ENCODE measurements around the gene ESPN.

DNA sequence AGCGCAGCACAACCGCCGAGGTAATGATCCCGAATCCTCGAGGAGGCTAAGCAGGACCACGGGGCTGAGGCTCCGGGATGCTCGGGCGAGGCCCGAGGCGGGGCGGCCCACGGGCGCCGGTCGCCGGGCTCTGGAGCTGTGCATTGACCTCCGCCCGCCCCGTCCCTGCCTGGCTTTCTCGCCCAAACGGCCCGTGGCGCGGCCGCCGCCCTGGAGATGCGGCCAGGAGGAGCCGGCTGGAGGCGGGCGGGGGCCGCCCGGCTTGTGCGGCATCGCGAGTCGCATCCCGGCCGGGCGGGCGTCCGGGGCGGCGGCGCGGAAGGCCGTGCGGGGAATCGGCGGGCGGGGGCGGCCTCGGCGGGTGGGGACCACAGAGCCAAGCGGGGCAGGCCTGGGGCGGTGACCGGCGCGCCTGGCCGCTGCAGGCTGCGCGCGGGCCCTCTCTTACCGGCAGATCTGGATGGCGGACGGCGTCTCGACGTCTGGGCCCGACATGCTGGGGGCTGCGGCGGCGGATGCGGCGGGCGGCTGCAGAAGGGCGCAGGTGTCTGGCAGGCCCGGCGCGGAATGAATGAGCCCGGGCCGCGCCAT, 31.7 kb upstream of the ESPN start:
- TF ChIP-seq, protein P1, sequence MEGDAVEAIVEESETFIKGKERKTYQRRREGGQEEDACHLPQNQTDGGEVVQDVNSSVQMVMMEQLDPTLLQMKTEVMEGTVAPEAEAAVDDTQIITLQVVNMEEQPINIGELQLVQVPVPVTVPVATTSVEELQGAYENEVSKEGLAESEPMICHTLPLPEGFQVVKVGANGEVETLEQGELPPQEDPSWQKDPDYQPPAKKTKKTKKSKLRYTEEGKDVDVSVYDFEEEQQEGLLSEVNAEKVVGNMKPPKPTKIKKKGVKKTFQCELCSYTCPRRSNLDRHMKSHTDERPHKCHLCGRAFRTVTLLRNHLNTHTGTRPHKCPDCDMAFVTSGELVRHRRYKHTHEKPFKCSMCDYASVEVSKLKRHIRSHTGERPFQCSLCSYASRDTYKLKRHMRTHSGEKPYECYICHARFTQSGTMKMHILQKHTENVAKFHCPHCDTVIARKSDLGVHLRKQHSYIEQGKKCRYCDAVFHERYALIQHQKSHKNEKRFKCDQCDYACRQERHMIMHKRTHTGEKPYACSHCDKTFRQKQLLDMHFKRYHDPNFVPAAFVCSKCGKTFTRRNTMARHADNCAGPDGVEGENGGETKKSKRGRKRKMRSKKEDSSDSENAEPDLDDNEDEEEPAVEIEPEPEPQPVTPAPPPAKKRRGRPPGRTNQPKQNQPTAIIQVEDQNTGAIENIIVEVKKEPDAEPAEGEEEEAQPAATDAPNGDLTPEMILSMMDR (IDR thresholded peaks at IDR 0.05) = no peak
- TF ChIP-seq POLR2AphosphoS5 (IDR thresholded peaks at IDR 0.05) = no peak

All from gastroesophageal sphincter (tissue), 3 donors.